Keratinocyte (primary cell): ENCODE data around the gene GCC2. TPM values are rescaled to one million over a fixed set of nuclear protein-coding genes. Genes with fewer than 3 reads are reported as not detected.
"Not testable (repeated sequence)": the region's sequence is repeated elsewhere in the genome, so short reads cannot be mapped to it uniquely, and the experiment has no call there.

ENCODE experiments used
- DNase-seq: peaks from one replicate; pipeline ENCODE4 v3.0.0-alpha.2; 2011; ENCODE audit warnings: low read depth, missing footprints, low spot score
- FAIRE-seq: peaks from 2 replicates; lab custom pipeline; 2011; peaks lifted over from hg19 to GRCh38; lab: Jason Lieb, UNC
- H2AFZ ChIP-seq: 2 replicates; pipeline ENCODE4 v1.6.0; 2012; ENCODE audit warnings: low read length, control low read depth, inconsistent platforms; ENCODE audit not compliant: control insufficient read depth
- H3K27ac ChIP-seq: 2 replicates; pipeline ENCODE4 v1.5.1; 2011; ENCODE audit warnings: low read length; ENCODE audit not compliant: control insufficient read depth, insufficient read depth
- H3K27me3 ChIP-seq: 3 replicates; pipeline ENCODE4 v1.6.0; 2011; ENCODE audit warnings: low read length; ENCODE audit not compliant: control insufficient read depth, insufficient read depth; ENCODE audit errors: extremely low read depth
- H3K36me3 ChIP-seq, 2 experiments: 2 replicates in 1 of 2; 3 replicates in 1 of 2; pipeline ENCODE4 v1.5.1; 2011; ENCODE audit warnings: low read length in 2 of 2, mild to moderate bottlenecking in 1 of 2; ENCODE audit not compliant: control insufficient read depth in 2 of 2, insufficient read depth in 2 of 2; ENCODE audit errors: extremely low read depth in 1 of 2
- H3K4me1 ChIP-seq: 3 replicates; pipeline ENCODE4 v1.5.1; 2011; ENCODE audit warnings: low read length; ENCODE audit not compliant: control insufficient read depth, insufficient read depth; ENCODE audit errors: extremely low read depth
- H3K4me2 ChIP-seq: 3 replicates; pipeline ENCODE4 v1.6.0; 2011; ENCODE audit warnings: low read depth, low read length; ENCODE audit not compliant: control insufficient read depth, insufficient read depth; ENCODE audit errors: extremely low read depth
- H3K4me3 ChIP-seq, 3 experiments: fragments of 200-600 bp in 1 of 3; sonication (generic) in 1 of 3; 2 replicates in 2 of 3; 3 replicates in 1 of 3; pipeline ENCODE4 v1.5.1; 2011 to 2016; ENCODE audit warnings: low read length in 3 of 3, mild to moderate bottlenecking in 3 of 3, control low read depth in 2 of 3, inconsistent platforms in 1 of 3, low read depth in 1 of 3, mixed read lengths in 1 of 3, mixed run types in 1 of 3, moderate library complexity in 1 of 3; ENCODE audit not compliant: control insufficient read depth in 2 of 3, insufficient read depth in 2 of 3; ENCODE audit errors: extremely low read depth in 1 of 3
- H3K79me2 ChIP-seq: 2 replicates; pipeline ENCODE4 v1.6.0; 2012; ENCODE audit warnings: low read length; ENCODE audit not compliant: control insufficient read depth, insufficient read depth
- H3K9ac ChIP-seq: 3 replicates; pipeline ENCODE4 v1.6.0; 2011; ENCODE audit warnings: low read length; ENCODE audit not compliant: control insufficient read depth, insufficient read depth; ENCODE audit errors: extremely low read depth
- H3K9me1 ChIP-seq: 3 replicates; pipeline ENCODE4 v1.6.0; 2011; ENCODE audit warnings: low read length; ENCODE audit not compliant: control insufficient read depth, insufficient read depth; ENCODE audit errors: extremely low read depth
- H3K9me3 ChIP-seq: 2 replicates; pipeline ENCODE4 v1.5.1; 2012; ENCODE audit warnings: low read depth, low read length; ENCODE audit not compliant: control insufficient read depth
- H4K20me1 ChIP-seq: 3 replicates; pipeline ENCODE4 v1.6.0; 2011; ENCODE audit warnings: low read length; ENCODE audit not compliant: control insufficient read depth, insufficient read depth; ENCODE audit errors: extremely low read depth
- CTCF ChIP-seq, 3 experiments: IDR thresholded peaks in 1 of 3; conservative IDR thresholded peaks in 1 of 3; optimal IDR thresholded peaks in 1 of 3; 2 replicates in 2 of 3; 3 replicates in 1 of 3; pipeline versions ENCODE3 to v1.5.1; 2011; ENCODE audit warnings: low read length in 3 of 3, mild to moderate bottlenecking in 3 of 3, moderate library complexity in 2 of 3, control low read depth in 1 of 3, inconsistent platforms in 1 of 3; ENCODE audit not compliant: insufficient read depth in 2 of 3; ENCODE audit errors: extremely low read depth in 1 of 3
- EZH2 ChIP-seq: IDR thresholded peaks from one replicate; pipeline ENCODE4 v1.6.1; 2012; ENCODE audit warnings: inconsistent platforms, mild to moderate bottlenecking, low read length, moderate library complexity
- dilution Hi-C: fragments of 300-500 bp; cut with MboI; formaldehyde crosslinking; loops from one replicate; pipeline ENCODE4 v1.7.0; 2020; ENCODE audit warnings: low sequenced_read_pairs; ENCODE audit not compliant: extremely low pct_ligation_motif_present
- polyA plus RNA-seq, 5 experiments: library from polyadenylated mRNA; depleted of rRNA in 3 of 5; stranded (reverse) in 3 of 5; stranded (forward) in 1 of 5; unstranded in 1 of 5; fragments of >200 nt; gene quantifications; 1 replicate in 1 of 5; 2 replicates in 3 of 5; 3 replicates in 1 of 5; pipeline versions ENCODE4 v1.2.1 to v1.2.3, GENCODE V29; 2011 to 2012; ENCODE audit warnings: missing spikeins in 2 of 5, low read depth in 1 of 5, low replicate concordance in 1 of 5
- small RNA-seq, 3 experiments: library from RNA; depleted of rRNA; stranded (forward); fragments of <200 nt; gene quantifications; one replicate each; pipeline ENCODE3, GENCODE V24; 2012; ENCODE audit warnings: low read depth in 3 of 3, low replicate concordance in 1 of 3; ENCODE audit not compliant: insufficient read length in 3 of 3

Gene GCC2
- polyA plus RNA-seq, 1 donor (not counting 4 experiments of a cell fraction or from before 2014, with no cell fraction given): 8.4 TPM

DNA sequence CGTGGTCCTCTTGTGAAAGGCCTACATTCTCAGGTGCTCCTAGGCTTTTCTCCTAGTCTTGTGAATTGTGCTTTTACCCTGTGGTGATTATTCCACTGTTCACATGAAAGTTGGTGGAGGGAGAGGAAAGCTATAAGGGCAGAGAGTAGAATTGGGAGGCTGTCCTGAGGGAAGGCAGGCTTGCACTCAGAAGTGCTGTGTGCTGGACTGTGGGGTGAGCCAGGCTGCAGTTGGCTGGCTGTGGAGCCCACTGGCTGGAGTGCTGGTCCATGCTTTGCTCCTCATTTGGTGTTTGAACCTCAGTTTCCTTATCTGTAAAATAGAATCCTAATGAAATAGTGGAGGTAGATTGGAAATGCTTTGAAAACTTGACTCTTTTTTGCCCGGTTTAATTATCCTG is 106.6 kb downstream of the GCC2 start:
- TF ChIP-seq CTCF (optimal IDR thresholded peaks at IDR 0.05 in 1 of 3, IDR thresholded peaks at IDR 0.05 in 1 of 3, conservative IDR thresholded peaks at IDR 0.05 in 1 of 3; ENCODE audit: extremely low read depth in 1 of 3, insufficient read depth in 2 of 3, low read length in 3 of 3) (no peak), EZH2 (no peak)
- no peak overlapping the region for H2AFZ ChIP-seq
- peaks cover 76% of the 10 kb centered on the region for H3K79me2 ChIP-seq
- peaks cover 3 to 4% of the 10 kb centered on the region in 2 experiments for H3K36me3 ChIP-seq
- dilution Hi-C loops: no loop called here
- no peak overlapping the region for H3K4me2 ChIP-seq
- no peaks in the 10 kb centered on the region for H3K9me3 ChIP-seq
- FAIRE-seq (no peak), DNase-seq (no peak)
- H4K20me1 ChIP-seq: no peaks in the 10 kb centered on the region
- no peak overlapping the region for H3K4me3 ChIP-seq
- H3K27me3 ChIP-seq: no peaks in the 10 kb centered on the region
- H3K9me1 ChIP-seq: no peaks in the 10 kb centered on the region
- no peak overlapping the region for H3K27ac ChIP-seq
- peaks cover 3% of the 10 kb centered on the region for H3K4me1 ChIP-seq
- H3K9ac ChIP-seq: no peak overlapping the region

DNA sequence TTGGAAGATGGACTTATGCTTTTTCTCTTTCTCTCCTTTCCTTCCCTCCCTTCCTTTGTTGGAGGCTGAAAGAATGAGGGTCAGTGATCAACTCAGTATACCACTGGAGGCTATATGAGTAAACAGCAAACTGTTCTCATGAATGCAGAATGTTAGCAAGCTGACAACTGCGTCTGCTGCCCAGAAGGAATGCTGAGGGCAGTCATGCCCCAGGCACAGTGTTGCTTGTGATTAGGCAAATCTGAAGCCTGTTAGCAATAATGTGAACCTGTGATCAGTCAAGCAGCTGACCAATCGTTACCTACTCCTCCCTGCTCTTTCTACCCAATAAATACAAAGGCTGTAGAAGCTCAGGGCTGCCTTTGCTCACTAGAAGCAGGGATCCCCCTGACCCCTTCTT is 107.6 kb downstream of the GCC2 start:
- H3K27ac ChIP-seq, H4K20me1 ChIP-seq, H3K27me3 ChIP-seq, H3K9me1 ChIP-seq, H3K9me3 ChIP-seq, H3K4me1 ChIP-seq, dilution Hi-C loops, H3K9ac ChIP-seq, DNase-seq, FAIRE-seq, H2AFZ ChIP-seq, H3K4me2 ChIP-seq, H3K4me3 ChIP-seq, H3K36me3 ChIP-seq: not testable (repeated sequence)
- H3K79me2 ChIP-seq: peaks cover 80% of the 10 kb centered on the region

Small RNAs within 50 kb of the gene (small RNA-seq; reads per million reads assigned to genes)
- gene SMIM12P1: 0 reads per million in 3 experiments

Other genes with a start within 250 kb of the GCC2 start
- gene SULT1C3, start 209.2 kb upstream of the GCC2 start, polyA plus RNA-seq: not detected in 3 replicates
- 0.06 TPM in 1 of 3 replicates, not detected in the others for gene SULT1C2, start 160.3 kb upstream of the GCC2 start, polyA plus RNA-seq
- not detected in 3 replicates for gene SULT1C4, start 71.3 kb upstream of the GCC2 start, polyA plus RNA-seq
- gene LIMS1, start 85.3 kb downstream of the GCC2 start, polyA plus RNA-seq: 62.5 to 99.3 TPM (median 72.5 TPM) in 3 replicates